Adipose tissue (tissue), 3 donors: ENCODE data around the gene SPG21. TPM values are rescaled to one million over a fixed set of nuclear protein-coding genes. Genes with fewer than 3 reads are reported as not detected.

ENCODE experiments used
- H3K27ac ChIP-seq: one replicate; pipeline ENCODE4 v1.5.1; 2013; ENCODE audit warnings: low read depth, low read length
- WGBS, 3 donors: extraction: QIAGEN DNeasy Blood & Tissue Kit; methylation state at CpG; one replicate each; pipeline ENCODE4 v1.1.7; 2013; 5-methylcytosine and 5-hydroxymethylcytosine counted together
- polyA plus RNA-seq, 3 donors: library from polyadenylated mRNA; stranded (reverse); fragments of 200-250 nt; gene quantifications; one replicate each; pipeline ENCODE4 v1.2.3, GENCODE V29; 2013
- donor health status: healthy with polysubstance abuse.
- donor health status: Bipolar disorder and iron deficiency.
- donor health status: healthy.

Gene SPG21
- polyA plus RNA-seq, 3 donors = 35.4 to 86.3 (median 53.2) TPM

- WGBS, 3 donors = 90 to 98% (median 90%) methylated on average over 2 of the region's 2 CpGs
- no peak overlapping the region for H3K27ac ChIP-seq
These were observed 73.3 kb downstream of the SPG21 start for GRCh38 chr15:64916365-64916764.

GRCh38 chr15:64915518-64916227, 74.0 kb downstream of the SPG21 start:
- H3K27ac ChIP-seq = no peak overlapping the region
- WGBS, 3 donors = 58 to 62% (median 58%) methylated on average over 13 of the region's 13 CpGs

Other genes starting within 250 kb of the SPG21 start
- 10 to 100 TPM in 2 of 3 donors, 1 to 10 TPM in 1; 2.6 to 22.8 (median 16.2) TPM for gene RBPMS2, start 214.3 kb downstream of the SPG21 start, polyA plus RNA-seq
- under 1 TPM; 0.24 to 0.91 (median 0.79) TPM for gene PIF1, start 164.3 kb downstream of the SPG21 start, polyA plus RNA-seq
- gene PLEKHO2, start 148.0 kb downstream of the SPG21 start, polyA plus RNA-seq = 10 to 100 TPM in 2 of 3 donors, 1 to 10 TPM in 1; 7.2 to 63.6 (median 58.9) TPM
- 1 to 10 TPM; 1.8 to 4.5 (median 3.4) TPM for gene ANKDD1A, start 78.0 kb downstream of the SPG21 start, polyA plus RNA-seq
- gene MTFMT, start 39.7 kb upstream of the SPG21 start, polyA plus RNA-seq = 10 to 100 TPM in 1 of 3 donors, 1 to 10 TPM in 2; 3.4 to 10.8 (median 6.9) TPM
- under 1 TPM in 1 of 3 donors, not detected in 2; 0.10 TPM for gene SLC51B, start 55.5 kb upstream of the SPG21 start, polyA plus RNA-seq
- 10 to 100 TPM in 1 of 3 donors, 1 to 10 TPM in 2; 1.7 to 21.6 (median 6.7) TPM for gene RASL12, start 78.1 kb upstream of the SPG21 start, polyA plus RNA-seq
- under 1 TPM in 1 of 3 donors, not detected in 2; 0.03 TPM for gene KBTBD13, start 86.8 kb upstream of the SPG21 start, polyA plus RNA-seq
- gene UBAP1L, start 125.3 kb upstream of the SPG21 start, polyA plus RNA-seq = 1 to 10 TPM; 1.3 to 2.2 (median 1.5) TPM
- 10 to 100 TPM in 2 of 3 donors, 1 to 10 TPM in 1; 6.6 to 16.2 (median 13.9) TPM for gene PDCD7, start 143.9 kb upstream of the SPG21 start, polyA plus RNA-seq
- gene CLPX, start 195.4 kb upstream of the SPG21 start, polyA plus RNA-seq = 10 to 100 TPM in 2 of 3 donors, 1 to 10 TPM in 1; 9.0 to 19.9 (median 13.4) TPM
- gene CILP, start 221.6 kb upstream of the SPG21 start, polyA plus RNA-seq = 10 to 100 TPM in 2 of 3 donors, 1 to 10 TPM in 1; 2.6 to 20.0 (median 13.0) TPM